ENCODE results near the gene CDV3.
"Not testable (repeated sequence)": the region's sequence is repeated elsewhere in the genome, so short reads cannot be mapped to it uniquely, and the experiment has no call there.

CDV3 gene, protein sequence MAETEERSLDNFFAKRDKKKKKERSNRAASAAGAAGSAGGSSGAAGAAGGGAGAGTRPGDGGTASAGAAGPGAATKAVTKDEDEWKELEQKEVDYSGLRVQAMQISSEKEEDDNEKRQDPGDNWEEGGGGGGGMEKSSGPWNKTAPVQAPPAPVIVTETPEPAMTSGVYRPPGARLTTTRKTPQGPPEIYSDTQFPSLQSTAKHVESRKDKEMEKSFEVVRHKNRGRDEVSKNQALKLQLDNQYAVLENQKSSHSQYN

GRCh38 chr3:133573629-133574194 is at the start of gene CDV3:
CDV3 (plus strand) TSS chr3:133573686; CDS start chr3:133574045, 359 bp downstream.
- TF ChIP-seq CTCF (IDR thresholded peaks at IDR 0.05; ENCODE audit: low read depth, low read length), result no peak
- peak within 1 kb of the TSS; percentile 78 for H3K4me3 ChIP-seq (ENCODE audit: low read depth, low read length)

- H3K4me3 ChIP-seq (ENCODE audit: low read depth, low read length), result not testable (repeated sequence)
Measured at GRCh38 chr3:133523758-133524157, 49.7 kb upstream of the CDV3 start.

DNA sequence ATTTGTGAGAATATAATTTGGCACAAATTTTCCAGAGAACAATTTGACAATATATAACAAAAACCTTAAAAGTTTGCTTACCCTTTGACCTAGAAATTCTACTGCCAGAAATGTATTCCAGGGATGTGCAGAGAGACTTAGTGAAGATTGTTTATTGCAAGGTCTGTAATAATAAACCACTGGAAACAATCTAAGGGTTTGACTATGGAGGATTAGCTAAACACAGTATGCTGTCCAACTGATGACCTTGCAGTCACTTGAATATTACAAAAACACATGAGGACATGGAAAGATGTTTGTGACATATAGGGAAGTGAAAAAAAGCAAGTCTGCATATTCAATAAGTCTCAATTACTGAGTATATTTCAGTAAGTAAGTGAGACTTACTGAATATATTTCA is 48.1 kb upstream of the CDV3 start:
- TF ChIP-seq CTCF (IDR thresholded peaks at IDR 0.05; ENCODE audit: low read depth, low read length), result no peak
- no peak overlapping the region for H3K4me3 ChIP-seq (ENCODE audit: low read depth, low read length)

GRCh38 chr3:133527081-133527715 is 46.3 kb upstream of the CDV3 start:
- TF ChIP-seq CTCF (IDR thresholded peaks at IDR 0.05; ENCODE audit: low read depth, low read length), result no peak

GRCh38 chr3:133529809-133530208 is 43.7 kb upstream of the CDV3 start:
- no peak overlapping the region for H3K4me3 ChIP-seq (ENCODE audit: low read depth, low read length)
- TF ChIP-seq CTCF (IDR thresholded peaks at IDR 0.05; ENCODE audit: low read depth, low read length), result no peak

More at GRCh38 chr3:133527081-133527715, 46.3 kb upstream of the CDV3 start:
- no peak overlapping the region for H3K4me3 ChIP-seq (ENCODE audit: low read depth, low read length)

DNA sequence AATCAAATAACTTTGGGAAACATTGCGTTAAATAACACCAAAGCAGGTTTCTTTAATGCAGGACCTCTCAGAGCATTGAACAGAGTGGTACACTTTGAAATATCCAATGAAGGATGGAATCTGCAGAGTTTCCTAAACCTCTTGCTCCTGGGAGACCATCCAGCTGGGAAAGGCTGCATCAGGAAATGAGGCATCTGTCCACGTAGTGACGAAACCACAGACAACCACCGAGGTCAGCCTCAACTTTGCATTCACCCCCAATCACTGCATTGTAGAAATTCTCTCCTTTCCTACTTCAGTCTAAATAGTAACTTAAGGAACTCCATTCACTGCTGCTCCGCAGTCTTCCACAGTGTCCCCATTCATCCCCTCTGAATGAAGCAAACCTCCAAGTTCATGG is 41.5 kb upstream of the CDV3 start:
- no peak overlapping the region for H3K4me3 ChIP-seq (ENCODE audit: low read depth, low read length)
- no peak for TF ChIP-seq CTCF (IDR thresholded peaks at IDR 0.05; ENCODE audit: low read depth, low read length)

DNA sequence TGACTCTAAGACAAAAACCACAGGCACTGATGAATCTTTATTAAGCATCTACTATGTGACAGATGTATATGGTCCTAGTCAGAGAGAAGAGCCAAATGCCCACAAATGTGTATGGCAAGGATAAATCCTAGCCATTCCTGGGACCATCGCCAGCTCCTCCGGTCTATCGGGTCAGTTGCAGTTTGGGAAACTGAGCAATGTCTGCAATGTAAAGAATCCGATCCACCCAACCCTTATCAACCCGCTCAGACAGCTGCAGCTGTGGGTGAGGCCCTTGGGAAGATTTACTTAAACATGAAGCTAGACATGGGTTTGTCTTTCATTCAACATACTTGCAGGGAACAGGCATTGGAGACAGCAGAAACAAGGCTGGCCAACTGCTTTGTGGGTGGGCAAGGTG is 40.5 kb upstream of the CDV3 start:
- no peak for TF ChIP-seq CTCF (IDR thresholded peaks at IDR 0.05; ENCODE audit: low read depth, low read length)
- H3K4me3 ChIP-seq (ENCODE audit: low read depth, low read length), result no peak overlapping the region
